Body of pancreas (tissue), 4 donors: ENCODE measurements around the gene ZNF76. TPM values are rescaled to one million over a fixed set of nuclear protein-coding genes. Genes with fewer than 3 reads are reported as not detected.

Experiments used
- ATAC-seq: fragments of 150-250 bp; one replicate; pipeline ENCODE4 v1.9.1; 2016
- DNase-seq, 4 donors: peaks; one replicate each; pipeline ENCODE4 v3.0.0-alpha.2; 2019
- H3K27ac ChIP-seq, 4 donors: fragments of 200-600 bp; sonication (generic); 1 replicate in 3 of 4; 2 replicates in 1 of 4; pipeline versions ENCODE4 v1.5.1 to v1.6.1; 2016 to 2019; ENCODE audit warnings: mild to moderate bottlenecking in 1 of 4, mixed read lengths in 1 of 4, moderate library complexity in 1 of 4
- H3K27me3 ChIP-seq, 2 donors: fragments of 200-600 bp; sonication (generic); one replicate each; pipeline ENCODE4 v1.6.0; 2016; ENCODE audit warnings: mild to moderate bottlenecking in 1 of 2
- H3K36me3 ChIP-seq, 2 donors: fragments of 200-600 bp; sonication (generic); replicated peaks in 1 of 2; 2 replicates each; pipeline ENCODE4 v1.5.1; 2016; ENCODE audit warnings: low read depth in 2 of 2; ENCODE audit not compliant: insufficient read depth in 1 of 2
- H3K4me1 ChIP-seq: fragments of 200-600 bp; sonication (generic); one replicate; pipeline ENCODE4 v1.6.0; 2016
- H3K4me3 ChIP-seq, 2 donors: fragments of 200-600 bp; sonication (generic); 1 replicate in 1 of 2; 2 replicates in 1 of 2; pipeline ENCODE4 v1.5.1; 2016 to 2019
- H3K9me3 ChIP-seq, 3 donors: fragments of 200-600 bp; sonication (generic); 1 replicate in 2 of 3; 2 replicates in 1 of 3; pipeline ENCODE4 v1.5.1; 2016
- POLR2A ChIP-seq, 3 donors: fragments of 450-650 bp; IDR thresholded peaks; one replicate each; pipeline ENCODE4 v1.6.1; 2016; ENCODE audit warnings: antibody characterized with exemption in 3 of 3, mild to moderate bottlenecking in 2 of 3
- WGBS, 2 donors: methylation state at CpG; one replicate each; pipeline ENCODE4 v1.1.5; 2017; 5-methylcytosine and 5-hydroxymethylcytosine counted together
- intact Hi-C: fragments of 100-400 bp; cut with DNase I; formaldehyde crosslinking; loops from one replicate; pipeline ENCODE4 v1.15.1; 2023
- total RNA-seq, 2 donors: library from RNA; depleted of rRNA; stranded (reverse); fragments of >200 nt; gene quantifications; one replicate each; pipeline ENCODE4 v1.1.0, GENCODE V29; 2016
- TF ChIP-seq, protein P1 (sequence below), 7 experiments: fragments of 450-650 bp in 4 of 7; fragments of 200-600 bp in 3 of 7; sonication (generic) in 3 of 7; IDR thresholded peaks; one replicate each; pipeline ENCODE4 v1.5.1; 2016 to 2019; ENCODE audit warnings: antibody characterized with exemption in 7 of 7

Gene ZNF76
- total RNA-seq, 2 donors from 2014 or later, result 34.2 to 56.7 TPM

DNA sequence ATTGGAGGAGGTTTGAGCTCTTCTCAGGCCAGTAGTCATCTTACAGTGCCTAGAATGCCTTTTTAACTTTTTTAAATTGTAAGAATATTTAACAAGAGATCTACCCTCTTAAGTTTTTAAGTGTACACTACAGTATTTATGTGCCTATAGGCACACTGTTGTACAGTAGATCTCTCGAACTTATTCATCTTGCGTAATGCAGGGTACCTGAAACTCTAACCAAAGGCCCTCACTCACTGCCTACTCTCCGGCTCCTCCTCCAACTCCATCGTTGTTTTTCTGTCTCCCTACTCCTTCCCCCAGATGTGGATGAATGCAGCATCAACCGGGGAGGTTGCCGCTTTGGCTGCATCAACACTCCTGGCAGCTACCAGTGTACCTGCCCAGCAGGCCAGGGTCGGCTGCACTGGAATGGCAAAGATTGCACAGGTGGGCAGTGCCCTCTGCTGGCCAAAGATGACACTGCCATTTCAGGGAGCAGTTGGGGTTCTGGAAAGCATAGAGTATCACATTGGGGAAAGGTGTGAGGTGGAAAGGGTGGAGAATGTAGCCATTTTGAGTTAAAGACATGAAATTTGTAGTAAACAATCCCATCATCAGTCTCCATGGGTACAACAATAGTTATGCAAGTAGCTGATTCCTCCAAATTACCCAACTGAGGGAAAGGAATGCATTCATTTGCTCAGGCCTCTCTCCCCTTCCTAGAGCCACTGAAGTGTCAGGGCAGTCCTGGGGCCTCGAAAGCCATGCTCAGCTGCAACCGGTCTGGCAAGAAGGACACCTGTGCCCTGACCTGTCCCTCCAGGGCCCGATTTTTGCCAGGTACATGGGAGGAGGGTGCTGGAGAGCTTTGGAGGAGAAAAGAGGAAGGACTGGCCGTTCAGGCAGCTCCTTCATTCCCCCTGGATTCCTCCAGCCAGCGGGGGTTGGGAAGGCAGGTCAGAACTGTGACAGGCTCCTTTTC lies 18.4 kb upstream of the ZNF76 start:
- Histone ChIP-seq H3K36me3 (no peaks in the 10 kb centered on the region), H3K27ac (no peak overlapping the region), H3K9me3 (no peaks in the 10 kb centered on the region), H3K27me3 (no peaks in the 10 kb centered on the region), H3K4me1 (no peaks in the 10 kb centered on the region), H3K4me3 (no peak overlapping the region)
- ATAC-seq (peak; percentile 87), DNase-seq (peak; percentile 70 to 85 (median 78))
- TF ChIP-seq, protein P1, sequence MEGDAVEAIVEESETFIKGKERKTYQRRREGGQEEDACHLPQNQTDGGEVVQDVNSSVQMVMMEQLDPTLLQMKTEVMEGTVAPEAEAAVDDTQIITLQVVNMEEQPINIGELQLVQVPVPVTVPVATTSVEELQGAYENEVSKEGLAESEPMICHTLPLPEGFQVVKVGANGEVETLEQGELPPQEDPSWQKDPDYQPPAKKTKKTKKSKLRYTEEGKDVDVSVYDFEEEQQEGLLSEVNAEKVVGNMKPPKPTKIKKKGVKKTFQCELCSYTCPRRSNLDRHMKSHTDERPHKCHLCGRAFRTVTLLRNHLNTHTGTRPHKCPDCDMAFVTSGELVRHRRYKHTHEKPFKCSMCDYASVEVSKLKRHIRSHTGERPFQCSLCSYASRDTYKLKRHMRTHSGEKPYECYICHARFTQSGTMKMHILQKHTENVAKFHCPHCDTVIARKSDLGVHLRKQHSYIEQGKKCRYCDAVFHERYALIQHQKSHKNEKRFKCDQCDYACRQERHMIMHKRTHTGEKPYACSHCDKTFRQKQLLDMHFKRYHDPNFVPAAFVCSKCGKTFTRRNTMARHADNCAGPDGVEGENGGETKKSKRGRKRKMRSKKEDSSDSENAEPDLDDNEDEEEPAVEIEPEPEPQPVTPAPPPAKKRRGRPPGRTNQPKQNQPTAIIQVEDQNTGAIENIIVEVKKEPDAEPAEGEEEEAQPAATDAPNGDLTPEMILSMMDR (IDR thresholded peaks at IDR 0.05), result peak; percentile 86 to 96 (median 91)
- TF ChIP-seq POLR2A (IDR thresholded peaks at IDR 0.05), result no peak
- intact Hi-C loops, result no loop called here
- WGBS, 2 donors, result 36 to 42% methylated on average over 12 of the region's 12 CpGs

GRCh38 chr6:35242486-35242885 lies 17.0 kb upstream of the ZNF76 start:
- Histone ChIP-seq H3K27ac (no peak overlapping the region), H3K36me3 (no peaks in the 10 kb centered on the region), H3K4me3 (no peak overlapping the region), H3K9me3 (no peaks in the 10 kb centered on the region), H3K4me1 (no peaks in the 10 kb centered on the region), H3K27me3 (no peaks in the 10 kb centered on the region)
- DNase-seq (no peak), ATAC-seq (no peak)
- no peak for TF ChIP-seq POLR2A (IDR thresholded peaks at IDR 0.05)
- TF ChIP-seq, protein P1 (IDR thresholded peaks at IDR 0.05), result no peak
- intact Hi-C loops, result no loop called here
- WGBS, 2 donors, result 83 to 88% methylated on average over 5 of the region's 5 CpGs

GRCh38 chr6:35242906-35243305 lies 16.6 kb upstream of the ZNF76 start:
- Histone ChIP-seq H3K4me3 (no peak overlapping the region), H3K27me3 (no peaks in the 10 kb centered on the region), H3K36me3 (no peaks in the 10 kb centered on the region), H3K4me1 (no peaks in the 10 kb centered on the region), H3K9me3 (no peaks in the 10 kb centered on the region), H3K27ac (no peak overlapping the region)
- intact Hi-C loops, result no loop called here
- 86 to 95% methylated on average over 9 to 13 of the region's 13 CpGs for WGBS, 2 donors
- no peak for TF ChIP-seq POLR2A (IDR thresholded peaks at IDR 0.05)
- TF ChIP-seq, protein P1 (IDR thresholded peaks at IDR 0.05), result no peak
- DNase-seq (no peak), ATAC-seq (no peak)

DNA sequence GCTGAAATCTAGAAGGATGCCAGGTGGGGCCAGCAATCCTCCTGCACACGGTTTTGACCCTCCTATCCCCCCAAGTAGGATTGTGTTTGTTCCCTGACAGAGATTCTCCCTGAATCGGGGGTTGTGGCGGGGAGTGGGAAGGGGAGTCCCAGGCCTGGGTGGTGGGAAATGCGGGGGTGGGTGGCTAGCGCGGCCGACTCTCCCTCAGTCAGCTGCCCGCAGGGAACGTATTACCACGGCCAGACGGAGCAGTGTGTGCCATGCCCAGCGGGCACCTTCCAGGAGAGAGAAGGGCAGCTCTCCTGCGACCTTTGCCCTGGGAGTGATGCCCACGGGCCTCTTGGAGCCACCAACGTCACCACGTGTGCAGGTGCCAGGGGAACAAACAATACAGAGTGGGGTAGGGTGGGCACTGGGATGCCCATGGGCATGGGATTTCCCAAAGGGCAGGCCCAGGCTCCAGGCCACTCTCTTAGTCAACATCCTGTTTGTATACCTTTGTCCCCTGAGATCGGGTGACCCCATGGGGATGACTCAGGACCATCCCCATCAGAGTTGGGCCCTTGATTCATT lies 16.1 kb upstream of the ZNF76 start:
- no peaks in the 10 kb centered on the region for H3K36me3 ChIP-seq
- no peaks in the 10 kb centered on the region for H3K27me3 ChIP-seq
- intact Hi-C loops, result no loop called here
- H3K9me3 ChIP-seq, result no peaks in the 10 kb centered on the region
- ATAC-seq (no peak), DNase-seq (no peak)
- no peak for TF ChIP-seq POLR2A (IDR thresholded peaks at IDR 0.05)
- TF ChIP-seq, protein P1 (IDR thresholded peaks at IDR 0.05), result no peak
- H3K4me3 ChIP-seq, result no peak overlapping the region
- no peak overlapping the region for H3K27ac ChIP-seq
- 83 to 87% methylated on average over 15 to 17 of the region's 17 CpGs for WGBS, 2 donors
- no peaks in the 10 kb centered on the region for H3K4me1 ChIP-seq
